Liver (tissue), 9 donors: ENCODE data around the gene SYNC. TPM values are rescaled to one million over a fixed set of nuclear protein-coding genes. Genes with fewer than 3 reads are reported as not detected.

Experiments used
- DNase-seq: peaks from one replicate; pipeline ENCODE4 v3.0.0-alpha.2; 2017; ENCODE audit warnings: low spot score
- H3K27ac ChIP-seq, 2 donors: one replicate each; pipeline ENCODE4 v1.7.0; 2013; ENCODE audit warnings: inconsistent platforms in 2 of 2, low read length in 2 of 2, control low read depth in 1 of 2, low read depth in 1 of 2, mild to moderate bottlenecking in 1 of 2
- H3K27me3 ChIP-seq, 4 donors: one replicate each; pipeline versions ENCODE4 v1.6.1 to v1.7.0; 2013; ENCODE audit warnings: low read length in 3 of 4, inconsistent platforms in 1 of 4, mild to moderate bottlenecking in 1 of 4, moderate library complexity in 1 of 4; ENCODE audit not compliant: control insufficient read depth in 4 of 4, insufficient read depth in 4 of 4
- H3K36me3 ChIP-seq, 4 donors: one replicate each; pipeline versions ENCODE4 v1.6.1 to v1.7.0; 2013; ENCODE audit warnings: low read length in 3 of 4, mild to moderate bottlenecking in 3 of 4, low read depth in 1 of 4, moderate library complexity in 1 of 4; ENCODE audit not compliant: control insufficient read depth in 4 of 4, insufficient read depth in 3 of 4
- H3K4me1 ChIP-seq, 4 donors: one replicate each; pipeline versions ENCODE4 v1.6.1 to v1.7.0; 2013; ENCODE audit warnings: low read length in 3 of 4, mild to moderate bottlenecking in 3 of 4, moderate library complexity in 1 of 4; ENCODE audit not compliant: control insufficient read depth in 4 of 4, insufficient read depth in 4 of 4
- H3K4me3 ChIP-seq, 3 donors: one replicate each; pipeline versions ENCODE4 v1.6.1 to v1.7.0; 2013; ENCODE audit warnings: low read length in 3 of 3, control low read depth in 1 of 3, low read depth in 1 of 3, mild to moderate bottlenecking in 1 of 3
- H3K9ac ChIP-seq, 2 donors: one replicate each; pipeline ENCODE4 v1.7.0; 2013; ENCODE audit warnings: low read length in 2 of 2, mild to moderate bottlenecking in 2 of 2, moderate library complexity in 2 of 2, control low read depth in 1 of 2, low read depth in 1 of 2
- H3K9me3 ChIP-seq, 4 donors: one replicate each; pipeline versions ENCODE4 v1.6.1 to v1.7.0; 2013; ENCODE audit warnings: low read length in 3 of 4; ENCODE audit not compliant: control insufficient read depth in 4 of 4
- ATF3 ChIP-seq: IDR thresholded peaks from 2 replicates; pipeline ENCODE4 v1.6.1; 2016; ENCODE audit warnings: antibody characterized with exemption
- CTCF ChIP-seq: fragments of 150-350 bp; IDR thresholded peaks from 2 replicates; pipeline ENCODE4 v1.5.1; 2017; ENCODE audit warnings: improper control_type of control experiment, low read depth, low read length; ENCODE audit not compliant: missing input control
- EGR1 ChIP-seq, 2 donors: IDR thresholded peaks; 2 replicates each; pipeline ENCODE4 v1.6.1; 2016 to 2018; ENCODE audit warnings: antibody characterized with exemption in 2 of 2, low read depth in 2 of 2
- FOXA1 ChIP-seq: IDR thresholded peaks from 2 replicates; pipeline ENCODE4 v1.6.1; 2016; ENCODE audit warnings: antibody characterized with exemption
- GABPA ChIP-seq, 2 donors: IDR thresholded peaks in 1 of 2; conservative IDR thresholded peaks in 1 of 2; 2 replicates each; pipeline ENCODE4 v1.6.1; 2016; ENCODE audit warnings: antibody characterized with exemption in 2 of 2, mild to moderate bottlenecking in 1 of 2, moderate library complexity in 1 of 2
- HNF4A ChIP-seq, 2 donors: conservative IDR thresholded peaks; 2 replicates each; pipeline ENCODE4 v1.6.1; 2016; ENCODE audit warnings: antibody characterized with exemption in 2 of 2, mild to moderate bottlenecking in 2 of 2
- HNF4G ChIP-seq: IDR thresholded peaks from 2 replicates; pipeline ENCODE4 v1.6.1; 2016; ENCODE audit warnings: antibody characterized with exemption
- JUND ChIP-seq, 2 donors: IDR thresholded peaks; 2 replicates each; pipeline ENCODE4 v1.6.1; 2016; ENCODE audit warnings: antibody characterized with exemption in 2 of 2
- MAX ChIP-seq: IDR thresholded peaks from 2 replicates; pipeline ENCODE4 v1.6.1; 2016; ENCODE audit warnings: antibody characterized with exemption
- NR2F2 ChIP-seq: IDR thresholded peaks from 2 replicates; pipeline ENCODE4 v1.6.1; 2016; ENCODE audit warnings: antibody characterized with exemption
- RAD21 ChIP-seq, 2 donors: IDR thresholded peaks; 2 replicates each; pipeline ENCODE4 v1.6.1; 2016; ENCODE audit warnings: antibody characterized with exemption in 2 of 2, mild to moderate bottlenecking in 2 of 2
- REST ChIP-seq: IDR thresholded peaks from 2 replicates; pipeline ENCODE4 v1.6.1; 2016; ENCODE audit warnings: antibody characterized with exemption, mild to moderate bottlenecking
- RXRA ChIP-seq, 2 donors: IDR thresholded peaks; 2 replicates each; pipeline ENCODE4 v1.6.1; 2017 to 2018; ENCODE audit warnings: antibody characterized with exemption in 2 of 2, mild to moderate bottlenecking in 1 of 2
- SP1 ChIP-seq: IDR thresholded peaks from 2 replicates; pipeline ENCODE4 v1.6.1; 2018; ENCODE audit warnings: antibody characterized with exemption, mild to moderate bottlenecking
- TAF1 ChIP-seq: conservative IDR thresholded peaks from 2 replicates; pipeline ENCODE4 v1.6.1; 2016; ENCODE audit warnings: antibody characterized with exemption, mild to moderate bottlenecking
- YY1 ChIP-seq: IDR thresholded peaks from 2 replicates; pipeline ENCODE4 v1.6.1; 2016; ENCODE audit warnings: antibody characterized with exemption, mild to moderate bottlenecking
- ZBTB33 ChIP-seq: IDR thresholded peaks from 2 replicates; pipeline ENCODE4 v1.6.1; 2016; ENCODE audit warnings: antibody characterized with exemption
- WGBS: extraction: QIAGEN DNeasy Blood & Tissue Kit; methylation state at CpG from one replicate; pipeline ENCODE4 v1.1.7; 2013; 5-methylcytosine and 5-hydroxymethylcytosine counted together
- polyA plus RNA-seq, 2 donors: library from polyadenylated mRNA; stranded (reverse) in 1 of 2; unstranded in 1 of 2; fragments of 200-250 nt in 1 of 2; fragments of >200 nt in 1 of 2; fragmentation: Nextera tagmentation in 1 of 2; extraction: Ambion mirVana in 1 of 2; gene quantifications; one replicate each; pipeline versions ENCODE4 v1.2.1 to v1.2.3, GENCODE V29; 2013 to 2015
- total RNA-seq, 2 donors: library from RNA; depleted of rRNA; stranded (reverse); fragments of >200 nt; gene quantifications; one replicate each; pipeline ENCODE4 v1.2.3, GENCODE V29; 2014
- donor health status: healthy.
- donor health status: healthy.
- donor health status: healthy.
- donor health status: healthy.
- donor health status: healthy.

The SYNC gene
- total and polyA plus RNA-seq, 4 donors = 0.23 to 1.5 (median 0.31) TPM

GRCh38 chr1:32696041-32696440 lies 6.5 kb downstream of the SYNC start:
- Histone ChIP-seq H3K9me3 (no peaks in the 10 kb centered on the region), H3K27ac (no peak overlapping the region), H3K27me3 (no peaks in the 10 kb centered on the region), H3K4me1 (no peaks in the 10 kb centered on the region), H3K9ac (no peak overlapping the region), H3K36me3 (no peaks in the 10 kb centered on the region), H3K4me3 (no peak overlapping the region)
- no peak for TF ChIP-seq MAX
- TF ChIP-seq NR2F2 = no peak
- no peak for TF ChIP-seq EGR1 (IDR thresholded peaks at IDR 0.05; ENCODE audit: low read depth in 2 of 2)
- TF ChIP-seq HNF4A (conservative IDR thresholded peaks at IDR 0.05) = no peak
- no peak for TF ChIP-seq RAD21 (IDR thresholded peaks at IDR 0.05)
- TF ChIP-seq ZBTB33 = no peak
- TF ChIP-seq ATF3 = no peak
- no peak for TF ChIP-seq FOXA1
- TF ChIP-seq CTCF = no peak
- no peak for TF ChIP-seq JUND (IDR thresholded peaks at IDR 0.05)
- TF ChIP-seq RXRA (IDR thresholded peaks at IDR 0.05) = no peak
- no peak for TF ChIP-seq REST
- no peak for TF ChIP-seq YY1
- no peak for TF ChIP-seq HNF4G
- no peak for TF ChIP-seq TAF1
- TF ChIP-seq SP1 = no peak
- TF ChIP-seq GABPA (IDR thresholded peaks at IDR 0.05 in 1 of 2, conservative IDR thresholded peaks at IDR 0.05 in 1 of 2) = no peak
- 97% methylated on average over 9 of the region's 9 CpGs for WGBS
- DNase-seq = no peak
